ENCODE results near the gene C12orf76.

Gene C12orf76

DNA sequence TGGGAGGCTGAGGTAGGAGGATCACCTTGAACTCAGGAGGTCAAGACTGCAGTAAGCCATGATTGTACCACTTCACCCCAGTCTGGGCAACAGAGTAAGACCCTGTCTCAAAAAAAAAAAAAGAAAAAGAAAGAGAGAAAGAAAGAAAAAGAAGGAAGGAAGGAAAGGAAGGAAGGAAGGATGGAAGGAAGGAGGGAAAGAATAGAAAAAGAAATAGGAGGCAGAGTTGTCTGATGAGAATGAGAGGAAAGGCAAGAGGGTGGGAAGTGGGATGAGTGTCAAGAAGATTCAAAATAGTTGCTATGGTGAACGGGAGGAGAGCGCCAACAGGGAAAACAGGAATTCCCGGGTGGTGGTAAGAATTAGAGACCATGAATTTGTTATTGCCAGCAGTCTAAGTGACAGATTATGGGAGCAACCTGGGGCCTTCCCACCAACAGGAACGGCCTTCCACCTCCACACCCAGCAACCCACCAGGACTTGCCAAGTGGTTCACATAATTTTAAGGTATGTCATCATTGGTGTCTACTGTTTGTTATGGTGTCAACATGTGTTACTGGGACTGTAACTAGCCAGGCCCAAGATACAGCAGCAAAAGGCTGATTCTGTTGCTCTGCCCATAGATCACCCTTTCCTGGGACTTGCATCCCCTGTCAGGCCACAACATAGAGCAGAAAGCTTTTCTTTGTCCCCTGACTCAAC, 36.1 kb upstream of the C12orf76 start:
- TF ChIP-seq, protein P1, sequence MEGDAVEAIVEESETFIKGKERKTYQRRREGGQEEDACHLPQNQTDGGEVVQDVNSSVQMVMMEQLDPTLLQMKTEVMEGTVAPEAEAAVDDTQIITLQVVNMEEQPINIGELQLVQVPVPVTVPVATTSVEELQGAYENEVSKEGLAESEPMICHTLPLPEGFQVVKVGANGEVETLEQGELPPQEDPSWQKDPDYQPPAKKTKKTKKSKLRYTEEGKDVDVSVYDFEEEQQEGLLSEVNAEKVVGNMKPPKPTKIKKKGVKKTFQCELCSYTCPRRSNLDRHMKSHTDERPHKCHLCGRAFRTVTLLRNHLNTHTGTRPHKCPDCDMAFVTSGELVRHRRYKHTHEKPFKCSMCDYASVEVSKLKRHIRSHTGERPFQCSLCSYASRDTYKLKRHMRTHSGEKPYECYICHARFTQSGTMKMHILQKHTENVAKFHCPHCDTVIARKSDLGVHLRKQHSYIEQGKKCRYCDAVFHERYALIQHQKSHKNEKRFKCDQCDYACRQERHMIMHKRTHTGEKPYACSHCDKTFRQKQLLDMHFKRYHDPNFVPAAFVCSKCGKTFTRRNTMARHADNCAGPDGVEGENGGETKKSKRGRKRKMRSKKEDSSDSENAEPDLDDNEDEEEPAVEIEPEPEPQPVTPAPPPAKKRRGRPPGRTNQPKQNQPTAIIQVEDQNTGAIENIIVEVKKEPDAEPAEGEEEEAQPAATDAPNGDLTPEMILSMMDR (IDR thresholded peaks at IDR 0.05; ENCODE audit: low read depth, low read length, missing control alignments), result no peak
- no peak for DNase-seq (ENCODE audit: extremely low read depth, low read depth)
- no peak overlapping the region for H3K4me3 ChIP-seq (replicated peaks; ENCODE audit: low read depth, low read length)

DNA sequence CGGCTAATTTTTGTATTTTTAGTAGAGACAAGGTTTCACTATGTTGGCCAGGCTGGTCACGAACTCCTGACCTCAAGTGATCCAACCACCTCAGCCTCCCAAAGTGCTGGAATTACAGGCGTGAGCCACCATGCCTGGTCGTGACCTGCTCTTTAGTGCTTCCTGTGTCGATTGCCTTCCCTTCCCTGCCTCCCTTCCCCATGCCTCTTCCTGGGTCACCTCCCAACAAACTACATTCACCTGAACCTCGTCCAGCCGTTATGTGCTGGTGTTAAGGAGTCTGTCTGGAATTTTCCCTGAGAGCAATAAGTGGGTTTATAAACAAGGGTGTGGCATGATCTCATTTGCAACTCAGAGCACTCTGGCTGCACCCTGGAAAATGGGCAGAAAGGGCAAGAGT, 32.1 kb upstream of the C12orf76 start:
- DNase-seq (ENCODE audit: extremely low read depth, low read depth), result no peak
- TF ChIP-seq, protein P1 (IDR thresholded peaks at IDR 0.05; ENCODE audit: low read depth, low read length, missing control alignments), result no peak
- H3K4me3 ChIP-seq (replicated peaks; ENCODE audit: low read depth, low read length), result no peak overlapping the region

DNA sequence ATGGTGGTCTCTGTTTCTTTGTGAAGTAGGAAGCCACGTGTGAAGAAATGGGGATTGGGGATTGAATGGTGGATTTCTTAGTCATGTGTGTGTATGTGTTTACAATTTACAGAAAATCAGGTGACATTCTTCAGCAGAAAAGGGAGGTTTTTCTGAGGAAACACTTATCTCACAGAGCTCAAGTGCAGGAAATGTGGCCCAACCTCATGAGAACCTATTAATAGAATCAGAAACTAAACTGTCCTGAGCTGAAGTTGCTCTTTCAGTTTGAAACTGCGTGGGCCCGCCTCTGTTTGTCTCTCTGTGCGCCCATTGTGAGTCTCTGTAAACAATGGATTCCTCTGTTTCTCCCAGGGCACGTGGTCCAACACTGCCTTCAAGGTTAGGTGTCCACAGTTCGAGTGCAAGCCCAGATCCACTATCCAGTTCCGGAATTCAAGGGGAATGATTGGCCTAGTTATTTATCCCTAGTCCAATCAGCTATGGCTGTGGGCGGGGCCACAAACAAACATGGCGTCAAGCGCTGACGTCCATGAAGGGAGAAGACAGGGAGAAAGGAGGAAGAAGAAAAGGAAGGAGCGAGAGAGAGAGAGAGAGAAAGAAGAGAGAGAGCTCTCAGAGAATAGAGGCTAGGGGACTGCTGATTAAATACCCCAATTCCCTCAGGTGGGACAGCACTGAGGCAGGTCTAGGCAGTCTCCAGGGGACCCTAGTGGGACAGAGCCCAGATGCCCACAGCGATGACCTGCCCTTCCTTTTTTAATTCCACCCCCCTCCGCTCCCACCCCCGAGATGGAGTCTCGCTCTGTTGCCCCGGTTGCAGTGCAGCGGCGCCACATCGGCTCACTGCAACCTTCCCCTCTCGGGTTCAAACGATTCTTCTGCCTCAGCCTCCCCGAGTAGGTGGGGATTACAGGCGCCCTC, 31.4 kb upstream of the C12orf76 start:
- DNase-seq (ENCODE audit: extremely low read depth, low read depth), result no peak
- no peak overlapping the region for H3K4me3 ChIP-seq (replicated peaks; ENCODE audit: low read depth, low read length)
- TF ChIP-seq, protein P1 (IDR thresholded peaks at IDR 0.05; ENCODE audit: low read depth, low read length, missing control alignments), result no peak

DNA sequence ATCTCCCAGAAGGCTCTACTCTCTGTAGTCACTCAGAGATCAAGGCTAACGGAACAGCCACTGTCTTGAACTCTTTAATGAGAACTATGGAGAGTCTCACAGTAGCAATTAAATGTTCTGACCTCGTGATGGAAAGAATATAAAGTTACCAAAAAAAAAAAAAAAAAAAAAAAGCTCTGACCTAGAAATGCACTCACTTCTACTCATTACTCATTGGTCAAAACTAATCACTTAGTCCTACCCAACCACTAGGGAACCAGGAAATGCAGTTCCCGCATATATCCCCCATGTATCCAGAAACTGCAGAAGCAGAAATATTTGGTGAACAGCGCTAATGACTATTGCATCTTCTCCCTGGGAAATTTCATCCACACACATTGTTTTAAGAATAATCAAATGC, 29.5 kb upstream of the C12orf76 start:
- TF ChIP-seq, protein P1 (IDR thresholded peaks at IDR 0.05; ENCODE audit: low read depth, low read length, missing control alignments), result no peak
- DNase-seq (ENCODE audit: extremely low read depth, low read depth), result no peak
- H3K4me3 ChIP-seq (replicated peaks; ENCODE audit: low read depth, low read length), result no peak overlapping the region

DNA sequence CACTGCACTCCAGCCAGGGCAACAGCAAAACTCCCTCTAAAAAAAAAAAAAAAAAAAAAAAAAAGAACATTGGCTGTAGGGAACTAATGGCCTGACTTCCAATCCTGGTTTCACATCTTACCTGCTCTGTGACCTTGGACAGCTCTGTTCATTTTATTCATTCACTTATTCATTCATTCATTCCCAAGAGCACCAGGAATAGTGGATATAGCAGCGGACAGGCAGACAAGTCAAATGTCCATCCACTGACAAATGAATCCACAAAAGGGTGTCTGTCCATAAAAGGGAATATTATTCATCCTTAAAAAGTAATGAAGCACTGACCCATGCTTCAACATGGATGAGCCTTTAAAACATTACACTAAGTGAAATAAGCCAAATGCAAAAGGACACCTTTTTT, 27.6 kb upstream of the C12orf76 start:
- DNase-seq (ENCODE audit: extremely low read depth, low read depth), result no peak
- H3K4me3 ChIP-seq (replicated peaks; ENCODE audit: low read depth, low read length), result no peak overlapping the region
- TF ChIP-seq, protein P1 (IDR thresholded peaks at IDR 0.05; ENCODE audit: low read depth, low read length, missing control alignments), result no peak

DNA sequence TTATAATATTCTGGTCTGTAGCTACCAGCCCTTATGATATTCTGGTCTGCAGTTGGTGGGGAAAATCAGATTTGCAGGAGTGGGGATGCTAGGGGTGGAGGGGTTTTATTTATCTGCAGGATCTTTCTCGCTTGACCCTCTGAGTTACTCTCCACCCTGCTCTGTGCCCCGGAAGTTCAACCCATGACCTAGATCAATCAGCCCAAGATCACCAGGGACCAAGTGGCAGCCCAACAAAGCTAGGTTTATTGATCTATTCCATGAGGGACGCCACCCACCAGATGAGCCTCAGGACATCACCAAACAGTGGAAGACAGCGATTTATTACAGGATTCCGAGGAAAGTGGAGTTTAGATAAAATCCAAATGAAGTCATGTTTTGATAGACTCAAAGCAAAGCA, 25.8 kb upstream of the C12orf76 start:
- no peak overlapping the region for H3K4me3 ChIP-seq (replicated peaks; ENCODE audit: low read depth, low read length)
- no peak for DNase-seq (ENCODE audit: extremely low read depth, low read depth)
- TF ChIP-seq, protein P1 (IDR thresholded peaks at IDR 0.05; ENCODE audit: low read depth, low read length, missing control alignments), result no peak

Data from HFF-Myc (cell line).